ENCODE measurements around the gene USH1C. TPM values are rescaled to one million over a fixed set of nuclear protein-coding genes. Genes with fewer than 3 reads are reported as not detected.

The USH1C gene
- total RNA-seq, 4 donors from 2014 or later, result not detected

DNA sequence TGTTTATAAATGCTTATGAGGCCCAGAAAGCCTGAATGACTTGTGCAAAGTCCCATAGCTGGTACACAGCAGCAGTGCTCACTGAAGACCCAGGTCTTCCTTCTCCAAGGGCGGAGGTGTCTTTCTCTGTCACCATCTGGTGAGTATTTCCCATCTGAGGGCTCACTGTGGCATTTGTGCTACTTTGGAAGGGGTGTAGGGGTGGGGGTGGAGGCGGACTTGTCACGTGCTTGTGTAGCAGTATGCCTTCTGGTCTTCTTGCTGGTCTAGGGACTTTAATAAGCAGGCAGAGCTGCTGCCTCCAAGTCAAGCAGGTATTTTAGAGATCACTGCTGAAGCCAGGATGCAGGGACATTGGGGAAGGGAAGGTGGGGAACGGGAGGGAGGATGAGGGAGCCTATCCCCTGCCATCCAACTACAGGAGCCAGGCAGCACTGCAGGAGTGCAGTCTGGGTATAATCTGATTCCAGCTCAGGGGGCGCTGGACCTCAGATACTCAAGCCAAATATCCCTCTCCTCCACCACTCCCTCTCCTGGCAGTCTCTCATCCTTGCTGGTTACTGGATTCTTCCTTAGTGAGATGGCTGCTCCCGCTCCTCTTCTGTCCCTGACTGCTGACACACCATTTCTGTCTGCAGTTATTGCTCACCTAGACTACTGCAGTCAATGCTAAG lies 71.0 kb downstream of the USH1C start:
- H3K4me3 ChIP-seq, result no peak overlapping the region
- no peaks in the 10 kb centered on the region for H3K36me3 ChIP-seq
- intact Hi-C loops (cut with DNase I), result no loop called here
- H3K27ac ChIP-seq (replicated peaks in 1 of 4), result no peak overlapping the region
- H3K4me1 ChIP-seq, result peaks cover 0 to 14% (median 11%) of the 10 kb centered on the region in 4 donors
- H3K27me3 ChIP-seq, result peaks cover 0 to 70% (median 12%) of the 10 kb centered on the region in 4 donors
- no peaks in the 10 kb centered on the region for H3K9me3 ChIP-seq
- DNase-seq (ENCODE audit: extremely low spot score), result no peak
- WGBS, result 36% methylated on average over 4 of the region's 6 CpGs
- TF ChIP-seq POLR2A (IDR thresholded peaks at IDR 0.05; ENCODE audit: low read depth) (no peak), EP300 (IDR thresholded peaks at IDR 0.05) (no peak), CTCF (IDR thresholded peaks at IDR 0.05) (no peak), POLR2AphosphoS5 (IDR thresholded peaks at IDR 0.05) (no peak)

GRCh38 chr11:17472467-17472866 lies 71.7 kb downstream of the USH1C start:
- H3K4me1 ChIP-seq, result peaks cover 0 to 14% (median 11%) of the 10 kb centered on the region in 4 donors
- no peaks in the 10 kb centered on the region for H3K9me3 ChIP-seq
- no peak for DNase-seq (ENCODE audit: extremely low spot score)
- H3K27me3 ChIP-seq, result peaks cover 0 to 63% (median 12%) of the 10 kb centered on the region in 4 donors
- intact Hi-C loops (cut with DNase I), result no loop called here
- H3K4me3 ChIP-seq, result no peak overlapping the region
- no peaks in the 10 kb centered on the region for H3K36me3 ChIP-seq
- TF ChIP-seq POLR2A (IDR thresholded peaks at IDR 0.05; ENCODE audit: low read depth) (no peak), CTCF (IDR thresholded peaks at IDR 0.05) (no peak), POLR2AphosphoS5 (IDR thresholded peaks at IDR 0.05) (no peak), EP300 (IDR thresholded peaks at IDR 0.05) (no peak)
- H3K27ac ChIP-seq (replicated peaks in 1 of 4), result no peak overlapping the region
- 57% methylated on average over 3 of the region's 3 CpGs for WGBS

- Histone ChIP-seq H3K27ac (replicated peaks in 1 of 4) (no peak overlapping the region), H3K9me3 (no peaks in the 10 kb centered on the region), H3K4me1 (peaks cover 0 to 9% (median 7%) of the 10 kb centered on the region in 4 donors), H3K4me3 (no peak overlapping the region), H3K36me3 (no peaks in the 10 kb centered on the region), H3K27me3 (peaks cover 0 to 53% (median 8%) of the 10 kb centered on the region in 4 donors)
- TF ChIP-seq POLR2A (IDR thresholded peaks at IDR 0.05; ENCODE audit: low read depth) (no peak), CTCF (IDR thresholded peaks at IDR 0.05) (no peak), EP300 (IDR thresholded peaks at IDR 0.05) (no peak), POLR2AphosphoS5 (IDR thresholded peaks at IDR 0.05) (no peak)
- intact Hi-C loops (cut with DNase I), result no loop called here
- no peak for DNase-seq (ENCODE audit: extremely low spot score)
- WGBS, result 85% methylated on average over 2 of the region's 3 CpGs
These were observed 72.7 kb downstream of the USH1C start for GRCh38 chr11:17471501-17471900.

DNA sequence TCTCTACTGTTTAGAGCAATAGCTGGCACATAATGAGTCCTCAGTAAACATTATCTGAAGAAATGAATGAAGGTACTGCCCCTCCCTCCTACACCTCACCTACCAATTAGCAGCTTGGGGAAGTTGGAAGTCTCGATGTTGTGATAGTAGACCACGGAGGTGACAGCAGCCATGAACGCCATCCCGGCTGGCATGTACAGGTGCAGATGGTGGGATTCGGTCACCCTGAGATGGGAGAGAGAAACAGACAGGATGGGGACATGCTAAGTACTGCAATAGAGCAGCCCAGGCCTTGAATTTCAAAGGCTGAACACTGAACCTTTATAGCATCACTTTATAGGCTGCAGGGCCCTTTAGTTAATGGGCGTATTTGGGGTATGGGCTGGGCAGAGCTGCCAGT lies 74.2 kb downstream of the USH1C start:
- WGBS, result 92% methylated on average over 6 of the region's 6 CpGs
- no peak overlapping the region for H3K4me3 ChIP-seq
- no peaks in the 10 kb centered on the region for H3K9me3 ChIP-seq
- no peak for TF ChIP-seq POLR2AphosphoS5 (IDR thresholded peaks at IDR 0.05)
- no peak for TF ChIP-seq POLR2A (IDR thresholded peaks at IDR 0.05; ENCODE audit: low read depth)
- TF ChIP-seq CTCF (IDR thresholded peaks at IDR 0.05), result no peak
- no peak for TF ChIP-seq EP300 (IDR thresholded peaks at IDR 0.05)
- no peak for DNase-seq (ENCODE audit: extremely low spot score)
- H3K27ac ChIP-seq (replicated peaks in 1 of 4), result no peak overlapping the region
- H3K36me3 ChIP-seq, result no peaks in the 10 kb centered on the region
- intact Hi-C loops (cut with DNase I), result no loop called here
- H3K4me1 ChIP-seq, result no peaks in the 10 kb centered on the region
- peaks cover 0 to 38% (median 1%) of the 10 kb centered on the region in 4 donors for H3K27me3 ChIP-seq

DNA sequence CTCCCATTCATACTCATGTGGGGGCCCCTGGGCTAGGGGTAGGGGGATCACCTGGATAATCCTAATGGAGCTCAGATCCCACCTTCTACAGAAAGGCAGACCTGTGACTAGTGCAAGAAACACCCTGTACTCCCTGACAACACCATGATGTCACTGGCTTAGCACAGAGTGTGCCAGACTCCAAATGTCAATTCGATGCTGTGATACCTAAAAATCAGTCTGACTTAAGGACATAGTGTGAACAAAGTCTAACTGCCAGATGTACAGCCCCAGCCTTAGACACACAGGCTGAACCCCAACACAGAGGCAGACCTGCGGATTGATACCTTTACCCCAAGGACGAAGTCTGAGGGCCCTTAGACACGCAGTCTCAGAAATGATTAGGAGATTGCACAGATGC lies 76.1 kb downstream of the USH1C start:
- no peak for DNase-seq (ENCODE audit: extremely low spot score)
- Histone ChIP-seq H3K27ac (replicated peaks in 1 of 4) (no peak overlapping the region), H3K4me3 (no peak overlapping the region), H3K9me3 (no peaks in the 10 kb centered on the region), H3K4me1 (no peaks in the 10 kb centered on the region), H3K36me3 (no peaks in the 10 kb centered on the region), H3K27me3 (peaks cover 0 to 23% (median 0%) of the 10 kb centered on the region in 4 donors)
- 89% methylated on average over 3 of the region's 4 CpGs for WGBS
- TF ChIP-seq POLR2A (IDR thresholded peaks at IDR 0.05; ENCODE audit: low read depth) (no peak), EP300 (IDR thresholded peaks at IDR 0.05) (no peak), POLR2AphosphoS5 (IDR thresholded peaks at IDR 0.05) (no peak), CTCF (IDR thresholded peaks at IDR 0.05) (no peak)
- intact Hi-C loops (cut with DNase I), result no loop called here
